Umbilical cord (tissue), 2 donors: ENCODE data around the gene WDFY4. TPM values are rescaled to one million over a fixed set of nuclear protein-coding genes. Genes with fewer than 3 reads are reported as not detected.

Experiments used
- DNase-seq: peaks from one replicate; pipeline ENCODE4 v3.0.0-alpha.2; 2015; ENCODE audit warnings: low spot score
- total RNA-seq: library from RNA; depleted of rRNA; stranded (reverse); fragments of >200 nt; gene quantifications from one replicate; pipeline ENCODE4 v1.2.3, GENCODE V29; 2014; ENCODE audit warnings: low replicate concordance; ENCODE audit not compliant: insufficient read depth

WDFY4 gene
- total RNA-seq, 1 donor from 2014 or later: 4.6 TPM

DNA sequence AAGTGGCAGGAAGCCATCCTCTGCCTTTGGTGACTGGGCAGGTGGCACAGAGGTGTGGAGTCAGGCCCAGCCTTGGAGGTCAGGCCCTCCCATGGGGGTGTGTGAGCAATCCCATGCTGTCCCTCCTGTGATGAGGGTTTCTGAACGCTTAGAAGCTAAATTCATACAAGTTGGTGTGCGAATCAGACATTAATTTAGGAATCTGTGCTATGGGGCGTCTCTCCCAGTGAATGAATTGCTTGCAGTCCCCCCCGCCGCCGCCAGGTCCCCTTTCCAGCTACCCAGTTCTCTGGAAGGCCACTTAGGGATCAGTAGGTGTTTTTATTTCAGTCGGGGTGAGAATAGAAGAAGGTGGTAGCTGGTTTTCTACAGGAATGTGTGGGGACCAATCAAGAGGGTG lies 217.4 kb downstream of the WDFY4 start:
- DNase-seq: no peak

DNA sequence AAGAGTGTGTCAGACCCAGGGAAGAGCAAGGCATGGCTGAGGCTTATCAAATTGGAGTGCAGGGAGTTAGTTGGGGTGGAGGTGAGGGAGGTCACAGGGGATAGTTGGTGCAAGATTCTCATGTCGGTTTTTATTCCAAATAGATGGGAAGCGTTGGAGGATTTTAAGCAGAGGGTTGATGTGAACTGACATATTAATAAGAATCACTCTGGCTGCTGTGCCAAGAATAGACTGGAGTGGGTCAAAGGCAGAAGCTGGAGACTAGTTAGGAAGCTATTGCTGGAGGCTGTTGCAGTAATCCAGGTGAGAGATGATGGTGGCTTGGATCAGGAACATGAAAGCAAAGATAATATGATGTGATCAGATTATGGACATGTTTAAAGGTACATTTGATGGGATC lies 218.5 kb downstream of the WDFY4 start:
- no peak for DNase-seq

- DNase-seq: no peak
These were observed 220.2 kb downstream of the WDFY4 start for GRCh38 chr10:48904861-48905260.

DNA sequence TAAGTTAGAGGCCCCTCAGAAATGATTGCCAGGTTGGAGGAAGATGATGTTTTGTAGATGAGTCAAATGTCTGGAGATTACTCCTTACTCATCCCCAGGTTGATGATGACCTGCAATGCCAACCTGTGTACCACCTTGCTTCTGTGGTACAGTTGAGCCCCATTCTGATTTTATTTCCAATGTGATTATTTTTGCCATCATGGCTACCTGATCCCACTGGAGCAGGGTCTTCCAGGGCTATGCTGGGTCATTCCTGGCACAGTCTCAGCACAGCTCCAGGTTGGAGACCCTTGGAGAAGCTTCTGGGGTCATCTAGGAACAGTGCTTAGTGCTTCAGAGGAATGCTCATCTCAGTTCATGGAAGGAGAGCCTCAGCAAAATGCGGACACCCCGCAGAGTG lies 220.6 kb downstream of the WDFY4 start:
- no peak for DNase-seq

DNA sequence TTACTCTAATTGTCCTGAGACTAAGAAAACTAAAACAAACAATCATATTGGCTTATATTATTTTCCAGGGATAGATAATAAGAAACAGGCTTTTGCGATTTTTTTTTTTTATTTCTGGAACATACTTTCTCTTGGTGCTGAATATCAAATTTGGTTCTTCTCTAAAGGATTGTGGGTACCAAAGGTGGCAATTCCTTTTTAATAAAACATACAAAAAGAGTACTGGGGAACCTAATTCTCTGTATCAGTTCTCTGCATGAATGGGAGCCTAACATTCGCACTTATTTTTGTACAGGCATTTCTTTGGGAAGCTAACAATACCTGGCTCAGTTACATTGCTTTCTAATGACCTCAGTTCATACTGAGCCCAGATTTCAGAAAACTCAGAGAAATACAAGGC lies 222.2 kb downstream of the WDFY4 start:
- no peak for DNase-seq

DNA sequence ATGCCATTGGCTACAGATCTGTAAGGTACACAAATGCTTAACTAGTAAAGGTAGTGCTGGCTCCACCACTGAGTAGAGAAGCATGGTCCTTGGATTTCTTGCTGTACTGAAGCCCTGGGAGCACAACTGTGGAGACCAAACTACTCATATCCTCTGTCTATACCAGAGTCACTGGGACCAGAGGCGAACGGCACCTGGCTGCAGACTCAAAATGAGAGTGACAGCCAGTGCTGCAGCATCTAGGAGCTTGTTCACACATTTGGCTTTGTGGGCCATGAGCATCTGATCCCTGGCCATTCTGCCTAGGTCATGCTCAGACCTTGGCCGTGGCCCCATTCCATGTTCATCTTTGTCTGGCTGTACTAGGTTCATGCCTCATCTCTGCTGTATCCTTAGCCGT lies 223.1 kb downstream of the WDFY4 start:
- no peak for DNase-seq

DNA sequence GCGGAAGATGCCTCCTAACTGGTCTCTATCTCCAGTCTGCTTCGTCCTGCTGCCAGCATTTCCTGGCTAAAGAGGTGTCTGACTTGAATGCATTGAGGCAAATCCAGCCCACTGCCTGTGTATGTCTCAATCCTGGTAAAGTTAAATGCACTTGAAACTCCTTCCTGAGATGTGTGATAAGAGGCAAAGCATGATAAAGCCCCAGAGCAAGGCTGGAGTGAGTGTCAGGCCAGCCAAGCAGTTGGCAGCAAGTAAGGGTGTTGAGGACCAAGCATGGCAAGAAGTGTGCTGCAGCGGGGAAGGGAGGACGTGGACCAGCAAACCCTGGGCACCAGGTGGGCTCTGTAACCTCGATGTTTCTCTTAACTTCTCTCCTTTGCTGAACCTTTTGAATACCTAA lies 225.9 kb downstream of the WDFY4 start:
- DNase-seq: no peak

DNA sequence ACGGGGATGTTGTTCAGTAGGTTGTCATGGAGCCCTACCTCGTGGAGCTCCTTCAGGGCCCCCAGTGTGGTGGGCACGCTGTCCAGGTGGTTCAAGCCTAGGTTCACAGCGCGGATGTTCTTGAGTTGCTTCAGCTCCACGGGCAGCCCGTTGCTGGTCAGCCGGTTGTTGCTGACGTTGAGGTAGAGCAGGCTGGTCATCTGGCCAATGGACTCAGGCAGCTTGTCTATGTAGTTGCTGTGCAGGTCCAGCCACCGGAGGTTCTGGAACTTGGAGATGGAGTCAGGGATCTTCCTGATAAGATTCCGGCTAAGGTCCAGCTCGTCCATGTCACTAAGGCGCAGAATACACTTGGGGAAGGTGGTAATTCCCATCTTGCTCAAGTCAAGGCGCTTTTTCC lies 229.0 kb downstream of the WDFY4 start:
- no peak for DNase-seq

GRCh38 chr10:48923748-48924147 lies 239.1 kb downstream of the WDFY4 start:
- DNase-seq: no peak

GRCh38 chr10:48924988-48925387 lies 240.3 kb downstream of the WDFY4 start:
- DNase-seq: no peak

DNA sequence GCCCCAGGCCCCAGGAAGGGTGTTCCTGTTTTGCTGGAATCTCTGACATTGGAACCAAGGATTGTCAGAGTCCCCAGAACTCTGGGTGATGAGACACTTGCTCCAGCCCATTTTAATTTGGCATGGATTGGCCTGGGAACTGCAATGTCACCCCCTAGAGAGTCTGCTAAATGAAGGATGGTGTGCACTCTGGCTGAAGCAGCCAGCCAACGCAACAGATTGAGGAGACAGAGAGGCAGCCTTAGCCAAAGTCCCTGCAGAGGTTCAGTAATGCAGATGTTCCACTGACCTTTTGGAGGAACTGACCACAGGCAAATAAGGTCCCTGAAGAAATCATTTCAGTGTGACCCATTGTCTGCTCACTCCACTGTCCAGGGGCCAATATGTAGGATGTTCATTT lies 241.6 kb downstream of the WDFY4 start:
- DNase-seq: no peak

GRCh38 chr10:48926764-48927540 lies 242.3 kb downstream of the WDFY4 start:
- no peak for DNase-seq

GRCh38 chr10:48929413-48929990 lies 244.8 kb downstream of the WDFY4 start:
- no peak for DNase-seq

- DNase-seq: no peak
These were observed 246.5 kb downstream of the WDFY4 start for GRCh38 chr10:48931188-48931587.

GRCh38 chr10:48932831-48933664 lies 248.4 kb downstream of the WDFY4 start:
- no peak for DNase-seq

- no peak for DNase-seq
These were observed 250.2 kb downstream of the WDFY4 start for GRCh38 chr10:48934672-48935501.

DNA sequence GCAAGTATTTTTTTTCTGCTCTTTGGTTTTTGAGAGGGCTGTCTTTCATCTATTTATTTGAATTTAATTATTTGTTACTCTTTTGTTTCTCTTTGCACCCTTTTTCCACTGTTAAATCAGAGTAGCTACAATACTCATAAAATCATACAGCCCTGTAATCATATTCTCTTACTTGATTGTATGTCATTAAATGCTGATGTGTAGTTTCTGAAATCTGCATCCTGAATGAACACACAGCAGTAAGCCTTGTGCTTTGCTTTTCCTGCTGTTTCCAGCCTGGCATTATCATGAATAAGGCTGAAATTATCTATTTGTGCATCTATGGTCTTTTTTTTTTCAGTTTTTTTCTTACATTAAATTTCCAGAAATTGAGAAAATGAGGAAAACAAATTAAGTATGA lies 250.9 kb downstream of the WDFY4 start:
- no peak for DNase-seq

DNA sequence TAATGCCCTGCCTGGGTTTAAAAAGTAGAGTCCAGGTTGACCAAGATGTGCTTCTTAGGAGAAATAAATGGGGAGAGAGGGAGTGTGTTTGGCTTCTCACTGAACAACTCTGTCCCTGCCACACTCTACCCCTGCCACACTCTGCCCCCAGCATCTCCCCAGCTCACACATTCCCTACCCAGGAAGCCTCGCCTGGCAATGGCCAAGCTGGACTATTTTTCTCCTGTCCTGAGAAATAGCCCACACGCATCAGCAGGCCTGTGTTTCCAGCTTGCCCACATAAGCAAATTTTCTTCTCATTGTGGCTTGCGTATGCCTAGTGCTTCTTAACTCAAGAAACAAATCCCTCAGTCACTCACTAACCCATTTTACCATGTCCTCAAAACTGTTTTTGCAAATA lies 253.1 kb downstream of the WDFY4 start:
- DNase-seq: no peak

GRCh38 chr10:48938281-48938680 lies 253.6 kb downstream of the WDFY4 start:
- no peak for DNase-seq

DNA sequence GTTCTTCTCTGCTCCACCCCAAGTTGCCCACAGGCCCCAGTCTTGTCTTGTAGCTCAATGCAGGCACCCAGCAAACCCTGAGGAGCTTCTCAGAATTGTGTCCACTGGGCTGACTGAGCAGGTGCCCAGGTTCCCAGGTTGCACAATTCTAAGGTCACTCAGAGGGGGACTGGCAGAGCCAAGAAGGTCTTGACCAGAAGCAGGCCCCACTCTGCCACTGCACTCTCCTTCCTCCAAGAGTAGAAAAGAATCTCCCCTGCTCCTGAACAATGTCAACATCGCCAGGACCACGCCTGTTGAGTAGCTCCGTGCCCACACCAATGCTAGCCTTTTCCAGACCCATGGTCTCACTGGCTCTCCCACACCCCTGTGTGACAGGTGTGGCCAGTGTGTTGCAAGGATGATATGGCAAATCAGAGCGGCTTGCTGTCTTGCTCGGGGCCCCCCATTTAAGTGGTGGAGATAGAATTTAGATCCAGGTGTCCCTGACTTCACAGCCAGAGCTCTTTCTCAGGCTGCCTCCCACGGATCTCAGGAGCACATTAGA lies 254.4 kb downstream of the WDFY4 start:
- DNase-seq: no peak

GRCh38 chr10:48939790-48940325 lies 255.2 kb downstream of the WDFY4 start, which contains the start of gene LRRC18:
LRRC18 (minus strand) TSS chr10:48939840; CDS start chr10:48914155, 25,685 bp downstream.
- no peak for DNase-seq
